GM13977 (cell line): Measurements from ENCODE around the gene GTF3C5.

Experiments used
- DNase-seq: peaks from one replicate; pipeline ENCODE4 v3.0.0; 2012; ENCODE audit warnings: low spot score
- in situ Hi-C: fragments of 300-500 bp; cut with MboI; formaldehyde crosslinking; loops from one replicate; pipeline ENCODE4 v1.12.0; 2022; ENCODE audit warnings: low sequenced_read_pairs, low pct_unique_long_range_greater_than_20kb, mixed read lengths, inconsistent platforms; ENCODE audit not compliant: unreplicated experiment
- TF ChIP-seq, protein P1 (sequence below): IDR thresholded peaks from 2 replicates; pipeline ENCODE4 v1.5.1; 2012; ENCODE audit warnings: mild to moderate bottlenecking, control low read depth; ENCODE audit not compliant: insufficient read depth; ENCODE audit errors: extremely low read depth, missing control alignments

Gene GTF3C5

DNA sequence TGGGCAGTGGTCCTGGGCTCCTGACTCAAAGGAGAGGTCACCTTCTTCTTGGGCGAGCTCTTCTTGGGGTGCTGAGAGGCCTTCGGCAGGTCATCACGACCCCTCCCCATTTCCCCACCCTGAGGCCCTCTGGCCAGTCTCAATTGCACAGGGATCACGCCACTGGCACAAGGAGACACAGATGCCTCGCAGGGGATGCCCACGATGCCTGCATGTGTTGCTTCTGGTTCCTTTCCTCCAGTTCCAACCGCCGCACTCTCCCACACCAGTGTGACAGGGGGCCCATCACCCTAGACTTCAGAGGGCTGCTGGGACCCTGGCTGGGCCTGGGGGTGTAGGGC, 32.3 kb downstream of the GTF3C5 start:
- in situ Hi-C loops, result no loop called here
- TF ChIP-seq, protein P1, sequence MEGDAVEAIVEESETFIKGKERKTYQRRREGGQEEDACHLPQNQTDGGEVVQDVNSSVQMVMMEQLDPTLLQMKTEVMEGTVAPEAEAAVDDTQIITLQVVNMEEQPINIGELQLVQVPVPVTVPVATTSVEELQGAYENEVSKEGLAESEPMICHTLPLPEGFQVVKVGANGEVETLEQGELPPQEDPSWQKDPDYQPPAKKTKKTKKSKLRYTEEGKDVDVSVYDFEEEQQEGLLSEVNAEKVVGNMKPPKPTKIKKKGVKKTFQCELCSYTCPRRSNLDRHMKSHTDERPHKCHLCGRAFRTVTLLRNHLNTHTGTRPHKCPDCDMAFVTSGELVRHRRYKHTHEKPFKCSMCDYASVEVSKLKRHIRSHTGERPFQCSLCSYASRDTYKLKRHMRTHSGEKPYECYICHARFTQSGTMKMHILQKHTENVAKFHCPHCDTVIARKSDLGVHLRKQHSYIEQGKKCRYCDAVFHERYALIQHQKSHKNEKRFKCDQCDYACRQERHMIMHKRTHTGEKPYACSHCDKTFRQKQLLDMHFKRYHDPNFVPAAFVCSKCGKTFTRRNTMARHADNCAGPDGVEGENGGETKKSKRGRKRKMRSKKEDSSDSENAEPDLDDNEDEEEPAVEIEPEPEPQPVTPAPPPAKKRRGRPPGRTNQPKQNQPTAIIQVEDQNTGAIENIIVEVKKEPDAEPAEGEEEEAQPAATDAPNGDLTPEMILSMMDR, result no peak
- no peak for DNase-seq

GRCh38 chr9:133063500-133064231, 32.9 kb downstream of the GTF3C5 start:
- in situ Hi-C loops, result no loop called here
- TF ChIP-seq, protein P1, result no peak
- no peak for DNase-seq

- in situ Hi-C loops, result no loop called here
- TF ChIP-seq, protein P1, result no peak
- DNase-seq, result no peak
These were observed 33.7 kb downstream of the GTF3C5 start for GRCh38 chr9:133064241-133065069.

DNA sequence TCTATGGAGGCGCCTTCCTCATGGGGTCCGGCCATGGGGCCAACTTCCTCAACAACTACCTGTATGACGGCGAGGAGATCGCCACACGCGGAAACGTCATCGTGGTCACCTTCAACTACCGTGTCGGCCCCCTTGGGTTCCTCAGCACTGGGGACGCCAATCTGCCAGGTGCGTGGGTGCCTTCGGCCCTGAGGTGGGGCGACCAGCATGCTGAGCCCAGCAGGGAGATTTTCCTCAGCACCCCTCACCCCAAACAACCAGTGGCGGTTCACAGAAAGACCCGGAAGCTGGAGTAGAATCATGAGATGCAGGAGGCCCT, 34.2 kb downstream of the GTF3C5 start:
- in situ Hi-C loops, result no loop called here
- TF ChIP-seq, protein P1, result no peak
- DNase-seq, result no peak

- in situ Hi-C loops, result no loop called here
- TF ChIP-seq, protein P1, result no peak
- DNase-seq, result no peak
These were observed 35.6 kb downstream of the GTF3C5 start for GRCh38 chr9:133066181-133066983.

DNA sequence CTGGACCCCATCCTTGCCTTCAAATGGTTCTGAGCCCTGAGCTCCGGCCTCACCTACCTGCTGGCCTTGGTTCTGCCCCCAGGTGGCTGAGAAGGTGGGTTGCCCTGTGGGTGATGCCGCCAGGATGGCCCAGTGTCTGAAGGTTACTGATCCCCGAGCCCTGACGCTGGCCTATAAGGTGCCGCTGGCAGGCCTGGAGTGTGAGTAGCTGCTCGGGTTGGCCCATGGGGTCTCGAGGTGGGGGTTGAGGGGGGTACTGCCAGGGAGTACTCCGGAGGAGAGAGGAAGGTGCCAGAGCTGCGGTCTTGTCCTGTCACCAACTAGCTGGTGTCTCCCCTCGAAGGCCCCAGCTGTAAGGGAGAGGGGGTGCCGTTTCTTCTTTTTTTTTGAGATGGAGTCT, 36.2 kb downstream of the GTF3C5 start:
- TF ChIP-seq, protein P1, result no peak
- in situ Hi-C loops, result no loop called here
- no peak for DNase-seq
